ENCODE data around the gene CA10. TPM values are rescaled to one million over a fixed set of nuclear protein-coding genes. Genes with fewer than 3 reads are reported as not detected.

Gene CA10
- total and polyA plus RNA-seq, 2 of the 4 experiments (the other 2 are of a cell fraction) = not detected

GRCh38 chr17:51674579-51675255 is 483.8 kb downstream of the CA10 start:
- H3K79me1 ChIP-seq (ENCODE audit: low read depth in 1 of 2, low read length in 2 of 2) = no peaks in the 10 kb centered on the region
- H3K14ac ChIP-seq (replicated peaks; ENCODE audit: low read depth, low read length) = no peak overlapping the region
- no peak overlapping the region for H4K5ac ChIP-seq (ENCODE audit: low read depth, low read length)
- H3K4ac ChIP-seq (ENCODE audit: low read depth, low read length) = no peak overlapping the region
- H2BK5ac ChIP-seq (ENCODE audit: low read depth, low read length, poor library complexity, severe bottlenecking) = no peak overlapping the region
- H3K9ac ChIP-seq (ENCODE audit: low read depth, low read length) = no peak overlapping the region
- no peak overlapping the region for H4K91ac ChIP-seq (ENCODE audit: insufficient read depth, low read depth, low read length)
- ChIA-PET POLR2A (ENCODE audit: unreplicated experiment) (no interaction called here), CTCF (no interaction called here)
- no CpG with 5 or more reads among the region's 12 CpGs for WGBS, 2 experiments (ENCODE audit: extremely low coverage in 2 of 2, insufficient read length in 1 of 2)
- intact Hi-C loops (cut with micrococcal nuclease) = no loop called here
- H2AFZ ChIP-seq (replicated peaks; ENCODE audit: low read length, poor library complexity) = no peak overlapping the region
- no peak for DNase-seq
- TF ChIP-seq USF2 (IDR thresholded peaks at IDR 0.05; ENCODE audit: low read depth, low read length) (no peak), POLR2A (IDR thresholded peaks at IDR 0.05; ENCODE audit: low read depth, low read length) (no peak), CTCF (conservative IDR thresholded peaks at IDR 0.05; ENCODE audit: low read depth, low read length) (no peak), CEBPB (IDR thresholded peaks at IDR 0.05; ENCODE audit: low read depth, low read length) (no peak), RFX5 (IDR thresholded peaks at IDR 0.05; ENCODE audit: low read depth, low read length) (no peak), BHLHE40 (IDR thresholded peaks at IDR 0.05; ENCODE audit: low read depth, low read length) (no peak), MAZ (IDR thresholded peaks at IDR 0.05; ENCODE audit: borderline replicate concordance, low read depth, low read length) (no peak), MAFK (IDR thresholded peaks at IDR 0.05; ENCODE audit: low read depth, low read length) (no peak), MXI1 (IDR thresholded peaks at IDR 0.05; ENCODE audit: borderline replicate concordance, low read depth, low read length) (no peak), SMC3 (IDR thresholded peaks at IDR 0.05; ENCODE audit: low read depth, low read length) (no peak), NFE2L2 (IDR thresholded peaks at IDR 0.05; ENCODE audit: low read depth, low read length) (no peak), FOS (IDR thresholded peaks at IDR 0.05; ENCODE audit: low read depth, low read length) (no peak), RAD21 (IDR thresholded peaks at IDR 0.05; ENCODE audit: low read length) (no peak), ELK1 (IDR thresholded peaks at IDR 0.05; ENCODE audit: borderline replicate concordance, low read depth, low read length) (no peak), CHD1 (IDR thresholded peaks at IDR 0.05; ENCODE audit: low read depth, low read length) (no peak), RCOR1 (IDR thresholded peaks at IDR 0.05; ENCODE audit: insufficient replicate concordance, low read length) (no peak)
- no peaks in the 10 kb centered on the region for H4K20me1 ChIP-seq (ENCODE audit: insufficient read depth, low read length)
- no peaks in the 10 kb centered on the region for H3K4me1 ChIP-seq (ENCODE audit: control insufficient read depth, insufficient read depth, low read length)
- no peaks in the 10 kb centered on the region for H3K9me1 ChIP-seq (ENCODE audit: insufficient read depth, low read length)
- in situ Hi-C loops (cut with MboI; ENCODE audit: low sequenced_read_pairs) = no loop called here
- H3K56ac ChIP-seq (ENCODE audit: extremely low read depth, insufficient read depth, low read length) = no peak overlapping the region
- no peak overlapping the region for H2AK5ac ChIP-seq (ENCODE audit: low read depth, low read length)
- dilution Hi-C loops (cut with HindIII; ENCODE audit: low sequenced_read_pairs, unreplicated experiment) = no loop called here
- no peak overlapping the region for H3K18ac ChIP-seq (ENCODE audit: low read depth, low read length)
- no TSS peak for BruUV-seq (replicated peaks)
- H2BK120ac ChIP-seq (ENCODE audit: low read depth, low read length) = no peak overlapping the region
- H3K27ac ChIP-seq (ENCODE audit: insufficient read depth, low read length) = no peak overlapping the region
- no peak overlapping the region for H3K23ac ChIP-seq (ENCODE audit: low read depth, low read length)
- no peaks in the 10 kb centered on the region for H3K36me3 ChIP-seq (ENCODE audit: control insufficient read depth, insufficient read depth, low read length)
- H2BK15ac ChIP-seq (ENCODE audit: low read depth, low read length) = no peak overlapping the region
- no peaks in the 10 kb centered on the region for H3K27me3 ChIP-seq (ENCODE audit: control insufficient read depth, insufficient read depth, low read length)
- H2BK20ac ChIP-seq (ENCODE audit: low read depth, low read length) = no peak overlapping the region
- H3K4me2 ChIP-seq (ENCODE audit: low read depth, low read length) = no peak overlapping the region
- no peak for ATAC-seq (ENCODE audit: low read depth)
- peaks cover 15% of the 10 kb centered on the region for H3K9me3 ChIP-seq (ENCODE audit: control insufficient read depth, insufficient read depth, low read length)
- H2AK9ac ChIP-seq (replicated peaks; ENCODE audit: low read depth, low read length, poor library complexity) = peak overlapping the region; percentile 50
- H3K4me3 ChIP-seq (ENCODE audit: insufficient read depth, low read depth, low read length) = no peak overlapping the region
- no peak overlapping the region for H4K8ac ChIP-seq (ENCODE audit: low read depth in 2 of 2, low read length in 2 of 2)
